IMR-90 (cell line): ENCODE measurements around the gene GRID2IP. TPM values are rescaled to one million over a fixed set of nuclear protein-coding genes. Genes with fewer than 3 reads are reported as not detected.
A peak's percentile ranks its signal among the peaks of the same experiment; 100 is the strongest.

Experiments used
- ATAC-seq: fragments of 200-7000 bp; cut with Tn5 transposase; 2 replicates; pipeline ENCODE4 v1.9.1; 2020; ENCODE audit warnings: low read depth, mild to moderate bottlenecking, moderate library complexity
- BruUV-seq: library from RNA; stranded (reverse); fragments of 400-500 nt; replicated peaks from 2 replicates; lab custom pipeline; 2021; lab: Mats Ljungman, UMichigan
- CTCF ChIA-PET: fragments of 300-600 bp; formaldehyde crosslinking; extraction: SDS; loops from one replicate; lab custom pipeline; 2021; ENCODE audit warnings: antibody characterized with exemption; lab: Yijun Ruan, JAX
- POLR2A ChIA-PET: fragments of 300-600 bp; sonication (Branson Sonifier 250); formaldehyde crosslinking; loops from one replicate; lab custom pipeline; 2022; ENCODE audit warnings: antibody characterized with exemption; ENCODE audit not compliant: unreplicated experiment; lab: Charles Lee
- DNase-seq: peaks from one replicate; pipeline ENCODE4 v3.0.0; 2013
- H2AFZ ChIP-seq: replicated peaks from 2 replicates; pipeline ENCODE3; 2013; ENCODE audit warnings: low read length, mild to moderate bottlenecking; ENCODE audit not compliant: poor library complexity
- H2AK5ac ChIP-seq: 2 replicates; pipeline ENCODE4 v1.6.1; 2013; ENCODE audit warnings: low read depth, low read length, inconsistent platforms
- H2AK9ac ChIP-seq: replicated peaks from 2 replicates; pipeline ENCODE3; 2013; ENCODE audit warnings: mild to moderate bottlenecking, low read depth, low read length, moderate library complexity; ENCODE audit not compliant: poor library complexity
- H2BK120ac ChIP-seq: 2 replicates; pipeline ENCODE4 v1.6.1; 2013; ENCODE audit warnings: low read depth, low read length, inconsistent platforms
- H2BK15ac ChIP-seq: 3 replicates; pipeline ENCODE4 v1.6.1; 2013; ENCODE audit warnings: low read depth, low read length, inconsistent platforms
- H2BK20ac ChIP-seq: 2 replicates; pipeline ENCODE4 v1.6.1; 2013; ENCODE audit warnings: low read depth, mild to moderate bottlenecking, inconsistent platforms, low read length, moderate library complexity
- H2BK5ac ChIP-seq: 2 replicates; pipeline ENCODE4 v1.6.1; 2013; ENCODE audit warnings: mild to moderate bottlenecking, low read depth, low read length, inconsistent platforms; ENCODE audit not compliant: poor library complexity, severe bottlenecking
- H3K14ac ChIP-seq: replicated peaks from 2 replicates; pipeline ENCODE4 v1.6.1; 2013; ENCODE audit warnings: low read depth, low read length, inconsistent platforms
- H3K18ac ChIP-seq: 2 replicates; pipeline ENCODE4 v1.6.1; 2013; ENCODE audit warnings: low read depth, low read length, control low read depth
- H3K23ac ChIP-seq: 2 replicates; pipeline ENCODE4 v1.6.1; 2013; ENCODE audit warnings: low read depth, low read length, inconsistent platforms
- H3K27ac ChIP-seq: 2 replicates; pipeline ENCODE4 v1.5.1; 2013; ENCODE audit warnings: mild to moderate bottlenecking, control low read depth, low read length; ENCODE audit not compliant: insufficient read depth
- H3K27me3 ChIP-seq: 2 replicates; pipeline ENCODE4 v1.6.1; 2013; ENCODE audit warnings: low read length; ENCODE audit not compliant: control insufficient read depth, insufficient read depth
- H3K36me3 ChIP-seq: 2 replicates; pipeline ENCODE4 v1.6.1; 2013; ENCODE audit warnings: low read length, mixed read lengths; ENCODE audit not compliant: control insufficient read depth, insufficient read depth
- H3K4ac ChIP-seq: 2 replicates; pipeline ENCODE4 v1.6.1; 2013; ENCODE audit warnings: low read depth, low read length, inconsistent platforms
- H3K4me1 ChIP-seq: 2 replicates; pipeline ENCODE4 v1.6.1; 2013; ENCODE audit warnings: low read length, mixed read lengths; ENCODE audit not compliant: control insufficient read depth, insufficient read depth
- H3K4me2 ChIP-seq: 2 replicates; pipeline ENCODE4 v1.6.1; 2013; ENCODE audit warnings: low read depth, mild to moderate bottlenecking, control low read depth, low read length, moderate library complexity
- H3K4me3 ChIP-seq: 2 replicates; pipeline ENCODE4 v1.5.1; 2013; ENCODE audit warnings: low read depth, mild to moderate bottlenecking, control low read depth, low read length, moderate library complexity; ENCODE audit not compliant: insufficient read depth
- H3K56ac ChIP-seq: 2 replicates; pipeline ENCODE4 v1.6.1; 2013; ENCODE audit warnings: low read length, inconsistent platforms; ENCODE audit not compliant: insufficient read depth; ENCODE audit errors: extremely low read depth
- H3K79me1 ChIP-seq, 2 experiments: 2 replicates each; pipeline ENCODE4 v1.6.1; 2013; ENCODE audit warnings: low read length in 2 of 2, inconsistent platforms in 1 of 2, low read depth in 1 of 2
- H3K9ac ChIP-seq: 2 replicates; pipeline ENCODE4 v1.6.1; 2013; ENCODE audit warnings: low read depth, low read length, control low read depth
- H3K9me1 ChIP-seq: 2 replicates; pipeline ENCODE4 v1.6.1; 2013; ENCODE audit warnings: low read length, inconsistent platforms; ENCODE audit not compliant: insufficient read depth
- H3K9me3 ChIP-seq: 2 replicates; pipeline ENCODE4 v1.6.1; 2013; ENCODE audit warnings: low read length; ENCODE audit not compliant: control insufficient read depth, insufficient read depth
- H4K20me1 ChIP-seq: 2 replicates; pipeline ENCODE4 v1.6.1; 2013; ENCODE audit warnings: low read length, inconsistent platforms; ENCODE audit not compliant: insufficient read depth
- H4K5ac ChIP-seq: 2 replicates; pipeline ENCODE4 v1.6.1; 2013; ENCODE audit warnings: mild to moderate bottlenecking, low read depth, low read length, control low read depth
- H4K8ac ChIP-seq, 2 experiments: 2 replicates each; pipeline ENCODE4 v1.6.1; 2013; ENCODE audit warnings: low read depth in 2 of 2, low read length in 2 of 2, control low read depth in 1 of 2, inconsistent platforms in 1 of 2
- H4K91ac ChIP-seq: 2 replicates; pipeline ENCODE4 v1.6.1; 2013; ENCODE audit warnings: low read depth, low read length, inconsistent platforms; ENCODE audit not compliant: insufficient read depth
- MXI1 ChIP-seq: IDR thresholded peaks from 2 replicates; pipeline ENCODE4 v1.6.1; 2012; ENCODE audit warnings: low read depth, mild to moderate bottlenecking, low read length, moderate library complexity, borderline replicate concordance
- SMC3 ChIP-seq: fragments of 150-350 bp; IDR thresholded peaks from 2 replicates; pipeline ENCODE4 v1.6.1; 2016; ENCODE audit warnings: low read depth, mild to moderate bottlenecking, antibody characterized with exemption, low read length, moderate library complexity
- WGBS, 2 experiments: methylation state at CpG; one replicate each; pipeline versions ENCODE4 v1.1.5 to v1.1.7; 2013; ENCODE audit warnings: missing lambda C conversion rate in 2 of 2; ENCODE audit not compliant: insufficient read length in 1 of 2; ENCODE audit errors: extremely low coverage in 2 of 2; 5-methylcytosine and 5-hydroxymethylcytosine counted together
- dilution Hi-C: fragments of 300-500 bp; cut with HindIII; formaldehyde crosslinking; loops from one replicate; pipeline ENCODE4 v1.14.3; 2018; ENCODE audit warnings: low sequenced_read_pairs; ENCODE audit not compliant: unreplicated experiment
- in situ Hi-C: fragments of 300-500 bp; cut with MboI; formaldehyde crosslinking; loops from 3 replicates; pipeline ENCODE4 v1.14.3; 2019; ENCODE audit warnings: low sequenced_read_pairs, inconsistent platforms, mixed read lengths
- intact Hi-C: fragments of 100-400 bp; cut with micrococcal nuclease; formaldehyde crosslinking; loops from 2 replicates; pipeline ENCODE4 v1.10.0; 2022
- polyA plus RNA-seq, 3 experiments: library from polyadenylated mRNA; depleted of rRNA; stranded (reverse); fragments of >200 nt; gene quantifications; 2 replicates each; pipeline ENCODE4 v1.2.3, GENCODE V29; 2012; ENCODE audit warnings: low replicate concordance in 1 of 3
- total RNA-seq: library from RNA; depleted of rRNA; stranded (reverse); fragments of >200 nt; gene quantifications from 2 replicates; pipeline ENCODE4 v1.2.3, GENCODE V29; 2012
- TF ChIP-seq, protein P1 (sequence below): fragments of 150-350 bp; IDR thresholded peaks from 2 replicates; pipeline ENCODE4 v1.6.1; 2016; ENCODE audit warnings: low read depth, mild to moderate bottlenecking, low read length, moderate library complexity, borderline replicate concordance

The GRID2IP gene
- total and polyA plus RNA-seq, 2 of the 4 experiments (the other 2 are of a cell fraction) = not detected

DNA sequence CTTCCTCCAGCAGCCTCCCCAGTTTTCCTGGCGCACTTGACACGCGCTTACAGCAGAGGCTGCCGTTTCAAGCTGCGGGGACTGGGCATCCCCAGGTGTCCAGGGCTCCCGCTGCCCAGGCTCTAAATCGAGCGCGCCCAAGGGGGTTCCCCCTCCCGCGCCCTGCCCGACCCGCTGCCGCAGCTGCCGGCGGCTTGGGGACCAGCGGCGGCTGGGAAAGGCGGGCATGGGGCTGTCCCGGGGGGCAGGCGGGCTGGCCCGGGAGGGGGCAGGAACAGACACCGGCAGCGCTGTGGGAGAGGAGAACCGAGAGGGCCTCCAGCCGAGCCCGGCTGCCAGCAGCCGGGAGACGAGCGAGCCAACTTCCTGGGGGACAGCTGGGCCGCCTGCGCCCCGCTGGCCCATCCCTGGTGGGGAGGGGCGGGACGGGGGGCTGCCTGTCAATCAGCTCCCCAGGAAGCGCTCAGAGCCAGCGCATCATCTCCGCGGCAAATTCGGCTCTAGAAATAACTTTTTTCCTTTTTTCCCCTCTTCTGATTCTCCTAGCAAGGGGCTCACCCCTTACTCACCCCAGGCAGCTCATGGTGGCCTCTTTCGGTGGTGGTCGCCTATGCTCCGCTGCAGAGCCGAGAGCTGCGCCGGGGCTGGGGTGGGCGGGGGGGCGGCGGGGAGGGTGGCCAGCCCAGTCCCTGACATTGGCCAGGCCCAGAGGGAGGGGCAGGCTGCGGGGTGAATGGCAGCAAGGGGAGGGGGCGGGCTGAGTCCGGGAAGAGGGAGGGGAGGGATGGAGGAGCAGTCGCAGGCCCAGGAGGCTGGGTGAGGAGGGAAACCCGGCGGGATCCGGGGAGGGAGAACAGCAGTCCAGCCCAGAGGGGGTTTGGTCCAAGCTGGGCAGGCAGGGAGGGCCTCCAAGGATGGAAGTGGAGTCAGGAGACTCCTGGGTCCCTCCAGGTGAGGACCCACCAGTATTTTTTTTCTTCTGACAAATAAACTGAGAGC, 14.7 kb downstream of the GRID2IP start:
- no peaks in the 10 kb centered on the region for H3K9me3 ChIP-seq
- no peak overlapping the region for H2BK20ac ChIP-seq
- peaks cover 53% of the 10 kb centered on the region for H3K27me3 ChIP-seq
- H3K4me2 ChIP-seq = peak overlapping the region; percentile 44; the same call in 1 of the 2 replicates
- no peak overlapping the region for H3K56ac ChIP-seq
- no peaks in the 10 kb centered on the region for H3K9me1 ChIP-seq
- H2BK15ac ChIP-seq = no peak overlapping the region
- H4K8ac ChIP-seq = no peak overlapping the region
- no peak overlapping the region for H3K23ac ChIP-seq
- H3K4me1 ChIP-seq = no peaks in the 10 kb centered on the region
- H3K4me3 ChIP-seq = no peak overlapping the region
- DNase-seq (no peak), ATAC-seq (peak; percentile 28)
- H2AFZ ChIP-seq = peak overlapping the region; percentile 67
- no peaks in the 10 kb centered on the region for H3K36me3 ChIP-seq
- no peak overlapping the region for H3K9ac ChIP-seq
- in situ Hi-C loops (no loop called here), intact Hi-C loops (no loop called here), dilution Hi-C loops (no loop called here)
- POLR2A ChIA-PET = no interaction called here
- H3K14ac ChIP-seq = no peak overlapping the region
- no peak overlapping the region for H4K91ac ChIP-seq
- H2BK5ac ChIP-seq = no peak overlapping the region
- H2AK9ac ChIP-seq = no peak overlapping the region
- no peak for TF ChIP-seq MXI1
- no peak for TF ChIP-seq SMC3
- TF ChIP-seq, protein P1, sequence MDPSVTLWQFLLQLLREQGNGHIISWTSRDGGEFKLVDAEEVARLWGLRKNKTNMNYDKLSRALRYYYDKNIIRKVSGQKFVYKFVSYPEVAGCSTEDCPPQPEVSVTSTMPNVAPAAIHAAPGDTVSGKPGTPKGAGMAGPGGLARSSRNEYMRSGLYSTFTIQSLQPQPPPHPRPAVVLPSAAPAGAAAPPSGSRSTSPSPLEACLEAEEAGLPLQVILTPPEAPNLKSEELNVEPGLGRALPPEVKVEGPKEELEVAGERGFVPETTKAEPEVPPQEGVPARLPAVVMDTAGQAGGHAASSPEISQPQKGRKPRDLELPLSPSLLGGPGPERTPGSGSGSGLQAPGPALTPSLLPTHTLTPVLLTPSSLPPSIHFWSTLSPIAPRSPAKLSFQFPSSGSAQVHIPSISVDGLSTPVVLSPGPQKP = no peak
- no peak overlapping the region for H2BK120ac ChIP-seq
- no TSS peak for BruUV-seq
- H3K18ac ChIP-seq = no peak overlapping the region
- H3K79me1 ChIP-seq = no peaks in the 10 kb centered on the region
- H4K20me1 ChIP-seq = no peaks in the 10 kb centered on the region
- H4K5ac ChIP-seq = no peak overlapping the region
- no peak overlapping the region for H2AK5ac ChIP-seq
- H3K27ac ChIP-seq = no peak overlapping the region
- CTCF ChIA-PET = no interaction called here
- H3K4ac ChIP-seq = no peak overlapping the region
- 2% methylated on average over 22 of the region's 56 CpGs; no CpG with 5 or more reads in 1 of the 2 experiments for WGBS, 2 experiments
